ENCODE results near the gene CXCR6.

Gene CXCR6

DNA sequence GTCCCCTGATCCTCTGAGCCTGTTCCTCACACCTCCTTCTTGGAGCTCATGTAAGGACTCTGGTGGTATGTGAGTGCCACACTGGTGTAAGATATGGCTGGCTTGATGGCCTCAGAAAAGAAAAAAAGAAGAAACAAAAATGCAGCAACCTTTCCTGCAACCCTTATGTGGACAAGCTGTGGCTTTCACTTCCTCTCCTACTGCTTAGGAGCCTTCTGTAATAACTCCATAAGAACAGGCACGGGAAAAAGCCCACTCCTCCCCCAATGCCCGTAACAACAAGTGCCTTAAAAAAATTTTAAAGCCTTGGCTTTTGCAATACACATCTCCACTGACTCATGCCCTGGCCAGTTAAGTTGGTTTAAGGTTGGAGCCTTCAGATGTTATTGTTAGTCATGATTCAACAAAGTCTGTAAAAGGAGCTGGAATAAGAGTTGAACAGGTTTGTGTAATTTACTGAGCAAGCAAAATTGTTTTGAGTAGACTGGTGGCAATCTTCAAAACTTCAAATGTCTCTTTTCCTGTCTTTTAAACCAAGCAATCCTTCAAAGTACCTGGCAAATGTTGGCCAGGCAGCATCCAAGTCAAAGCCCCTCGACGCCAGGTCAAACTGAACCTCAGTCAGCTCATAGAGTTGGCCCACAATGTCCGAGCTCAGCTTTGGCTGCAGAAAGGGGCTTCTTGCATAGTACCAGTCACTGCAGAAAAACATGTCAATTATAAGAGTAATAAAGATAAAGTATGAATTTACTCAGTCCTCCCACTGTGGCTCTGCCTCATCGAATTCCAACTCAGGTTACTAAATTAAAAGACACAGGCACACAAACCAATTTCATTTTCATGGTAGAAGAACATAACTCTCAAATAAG is 29.5 kb downstream of the CXCR6 start:
- FAIRE-seq, result no peak

DNA sequence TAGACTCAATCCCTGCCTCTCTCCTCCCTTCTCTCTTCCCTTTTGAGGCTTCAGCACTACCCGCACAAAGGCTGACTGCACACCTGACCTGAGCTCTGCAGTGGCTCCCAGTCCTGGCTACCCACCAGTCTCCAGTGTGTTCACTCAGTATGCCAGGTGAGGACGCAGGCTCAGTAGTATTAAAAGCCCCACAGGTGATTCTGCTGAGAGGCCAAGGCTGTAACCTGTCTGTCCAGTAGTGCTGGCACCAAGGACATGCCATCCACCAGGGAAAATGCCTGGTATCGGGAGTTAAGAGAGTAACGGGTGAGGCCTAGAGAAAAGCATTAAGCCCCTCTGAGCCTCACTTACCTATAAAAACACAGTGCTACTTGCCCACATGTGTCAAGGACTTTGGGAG is 31.4 kb downstream of the CXCR6 start:
- no peak for FAIRE-seq

DNA sequence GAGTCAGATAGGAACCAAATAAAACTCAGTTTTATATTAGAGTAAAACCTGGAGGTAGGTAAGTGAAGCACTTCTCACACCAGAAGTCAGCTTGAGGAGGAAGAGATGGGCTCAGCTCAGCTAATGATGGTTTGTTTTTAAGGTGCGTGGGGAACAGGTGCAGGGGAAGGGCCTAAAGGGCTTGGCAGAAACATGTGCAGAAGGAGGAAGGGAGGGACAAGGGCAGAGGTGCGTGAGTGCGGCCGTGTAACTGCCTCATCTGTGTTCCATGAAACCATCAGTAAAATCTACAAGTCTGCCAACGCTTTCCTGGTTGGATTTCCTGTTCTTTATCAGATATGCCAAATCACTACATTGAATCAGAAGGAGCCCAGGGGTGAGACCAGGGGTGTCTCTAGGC is 32.4 kb downstream of the CXCR6 start:
- FAIRE-seq, result no peak

- no peak for FAIRE-seq
Observed at GRCh38 chr3:45976191-45977091, 33.2 kb downstream of the CXCR6 start.

DNA sequence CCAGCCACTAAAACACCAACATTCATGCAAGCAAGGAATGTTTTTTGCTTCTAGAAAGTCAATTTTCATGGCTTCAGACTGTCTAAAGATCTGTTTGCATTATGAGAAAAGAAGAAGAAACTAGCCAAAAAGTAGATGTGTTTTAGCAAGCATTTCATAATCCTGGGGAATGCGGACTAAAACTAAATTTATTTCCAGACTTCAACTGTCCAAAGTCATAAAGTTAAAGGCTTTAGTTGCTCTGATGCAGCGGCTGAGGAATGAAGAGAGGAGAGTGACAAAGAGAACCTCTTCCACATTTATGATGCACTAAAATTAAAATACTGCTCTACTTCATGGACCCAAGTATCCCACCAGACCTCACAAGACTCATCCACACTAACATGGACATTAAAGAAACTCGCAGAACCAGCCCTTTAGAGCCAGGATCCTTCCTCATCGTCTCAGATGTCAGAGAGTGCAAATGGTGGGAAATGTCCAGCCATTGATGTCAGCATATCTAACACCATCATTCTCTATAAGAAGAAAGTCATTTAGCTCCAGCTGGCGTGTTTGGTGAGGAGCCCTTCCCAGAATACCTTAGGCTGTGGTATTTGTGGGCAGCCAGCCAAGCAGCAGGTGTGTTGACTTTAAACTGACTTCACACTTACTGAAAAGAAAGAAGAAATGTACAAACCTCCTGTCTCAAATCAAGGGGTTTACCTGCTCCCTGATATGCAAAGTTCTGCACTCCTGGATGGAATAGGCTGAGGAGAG is 34.9 kb downstream of the CXCR6 start:
- no peak for FAIRE-seq

DNA sequence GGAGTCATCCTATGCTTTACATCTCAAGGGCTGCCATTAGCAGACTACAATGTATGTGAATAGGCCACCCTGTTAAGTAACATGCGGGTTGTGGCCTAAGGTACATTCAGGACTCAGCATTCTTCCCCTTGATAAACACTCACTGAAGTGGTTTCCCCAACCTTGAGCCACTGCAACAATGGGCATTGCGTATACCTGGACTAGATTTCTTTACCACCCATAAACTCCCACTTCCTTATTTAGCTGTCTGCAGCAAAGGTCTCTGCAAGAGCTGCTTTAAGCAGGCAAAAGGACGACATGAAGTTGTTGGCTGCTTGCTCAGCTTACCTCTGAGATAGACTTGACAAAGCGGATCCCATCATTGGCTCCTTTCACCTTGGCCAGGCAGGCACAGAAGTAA is 36.1 kb downstream of the CXCR6 start:
- no peak for FAIRE-seq

DNA sequence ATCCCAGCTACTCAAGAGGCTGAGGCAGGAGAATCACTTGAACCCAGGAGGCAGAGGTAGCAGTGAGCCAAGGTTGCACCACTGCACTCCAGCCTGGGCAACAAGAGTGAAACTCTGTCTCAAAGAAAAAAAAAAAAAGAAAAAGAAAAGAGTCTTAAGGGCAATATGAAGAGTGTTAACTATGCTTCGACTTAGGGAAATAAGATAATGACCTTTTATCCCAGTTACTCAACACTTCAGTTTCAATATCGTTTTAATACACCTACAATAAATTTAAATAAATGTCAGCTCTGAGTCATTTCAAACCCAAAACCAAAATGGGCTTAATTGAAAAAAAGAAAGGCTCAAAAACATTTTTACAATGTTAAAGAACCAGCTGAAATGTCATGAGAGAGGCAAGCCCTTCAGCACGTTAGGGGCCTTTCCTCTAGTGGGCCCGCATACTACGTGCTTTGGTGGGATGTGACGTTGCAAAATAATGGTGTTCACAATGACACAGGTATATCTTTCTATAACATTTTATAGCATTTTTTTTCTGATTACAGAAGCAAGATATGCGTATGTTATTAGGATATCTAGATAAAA is 37.1 kb downstream of the CXCR6 start:
- no peak for FAIRE-seq

DNA sequence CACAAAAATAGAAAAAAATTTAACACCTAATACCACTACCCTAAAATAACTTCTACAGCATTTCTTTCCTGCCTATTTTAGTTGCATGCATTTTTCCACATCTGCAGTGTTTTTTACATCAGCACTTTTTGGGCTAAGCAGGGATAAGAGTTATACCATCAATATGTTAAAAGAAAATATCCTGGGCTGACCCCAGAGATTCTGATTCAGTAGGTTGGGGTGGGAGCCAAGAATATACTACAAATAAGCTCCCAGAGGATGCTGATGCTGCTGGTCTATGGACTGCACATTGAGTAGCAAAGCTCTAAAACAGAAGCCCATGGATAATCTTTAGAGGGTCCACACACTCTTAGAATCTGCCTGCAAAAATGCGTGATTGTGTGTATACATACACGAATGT is 37.6 kb downstream of the CXCR6 start:
- FAIRE-seq, result no peak

- FAIRE-seq, result no peak
Observed at GRCh38 chr3:45981346-45982074, 38.2 kb downstream of the CXCR6 start.

DNA sequence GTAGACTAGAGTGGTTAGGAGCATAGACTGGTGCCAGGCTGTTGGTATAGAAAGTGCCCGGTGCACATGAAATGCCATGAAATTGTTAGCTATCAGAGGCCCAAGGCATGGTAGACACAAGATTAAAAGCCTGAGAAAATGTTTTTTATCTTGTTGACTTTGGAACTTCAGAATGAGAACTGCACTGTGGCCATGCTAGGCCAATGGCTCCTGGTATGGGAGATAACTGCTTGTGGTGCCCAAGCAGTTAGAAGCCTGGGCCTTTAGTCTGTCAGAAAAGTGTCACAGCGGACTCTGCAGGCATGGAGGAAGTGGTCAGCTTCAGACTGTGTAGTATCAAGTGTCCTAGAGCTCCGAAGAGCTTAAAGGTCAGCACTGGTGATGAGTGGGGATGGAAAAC is 40.5 kb downstream of the CXCR6 start:
- no peak for FAIRE-seq

- FAIRE-seq, result no peak
Observed at GRCh38 chr3:45984331-45985312, 41.4 kb downstream of the CXCR6 start.

- FAIRE-seq, result no peak
Observed at GRCh38 chr3:45985532-45986302, 42.5 kb downstream of the CXCR6 start.

DNA sequence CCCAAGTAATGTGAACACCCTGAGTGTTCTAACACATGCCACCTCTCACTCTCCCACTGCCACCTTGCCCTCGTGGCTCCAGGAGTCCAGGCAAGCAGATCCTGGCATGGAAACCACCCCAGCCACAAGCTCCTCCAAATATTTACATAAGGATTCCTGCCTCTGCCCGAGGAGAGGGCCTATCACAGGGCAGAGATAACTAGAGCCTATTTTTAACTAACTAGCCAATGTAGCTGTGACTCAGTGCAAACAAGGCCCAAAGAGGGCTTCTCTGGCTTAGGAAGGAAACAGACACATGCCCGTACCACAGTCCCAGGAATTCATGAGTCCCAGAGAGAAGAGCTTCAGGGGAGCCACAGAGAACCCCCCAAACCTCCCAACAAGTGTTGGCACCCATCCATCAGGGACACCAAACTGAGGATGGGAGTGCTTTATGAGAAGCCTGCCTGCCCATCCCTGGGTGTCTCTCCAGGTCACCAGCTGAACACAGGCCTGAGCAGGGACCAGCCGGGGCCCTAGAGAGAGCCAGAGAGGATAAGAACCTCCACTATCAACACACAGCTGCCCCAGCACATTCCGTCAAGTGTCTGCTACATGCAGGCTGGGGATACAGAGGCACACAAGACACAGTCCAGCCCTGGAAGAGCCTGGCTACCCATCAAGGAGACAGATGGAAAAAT is 43.2 kb downstream of the CXCR6 start:
- FAIRE-seq, result no peak

DNA sequence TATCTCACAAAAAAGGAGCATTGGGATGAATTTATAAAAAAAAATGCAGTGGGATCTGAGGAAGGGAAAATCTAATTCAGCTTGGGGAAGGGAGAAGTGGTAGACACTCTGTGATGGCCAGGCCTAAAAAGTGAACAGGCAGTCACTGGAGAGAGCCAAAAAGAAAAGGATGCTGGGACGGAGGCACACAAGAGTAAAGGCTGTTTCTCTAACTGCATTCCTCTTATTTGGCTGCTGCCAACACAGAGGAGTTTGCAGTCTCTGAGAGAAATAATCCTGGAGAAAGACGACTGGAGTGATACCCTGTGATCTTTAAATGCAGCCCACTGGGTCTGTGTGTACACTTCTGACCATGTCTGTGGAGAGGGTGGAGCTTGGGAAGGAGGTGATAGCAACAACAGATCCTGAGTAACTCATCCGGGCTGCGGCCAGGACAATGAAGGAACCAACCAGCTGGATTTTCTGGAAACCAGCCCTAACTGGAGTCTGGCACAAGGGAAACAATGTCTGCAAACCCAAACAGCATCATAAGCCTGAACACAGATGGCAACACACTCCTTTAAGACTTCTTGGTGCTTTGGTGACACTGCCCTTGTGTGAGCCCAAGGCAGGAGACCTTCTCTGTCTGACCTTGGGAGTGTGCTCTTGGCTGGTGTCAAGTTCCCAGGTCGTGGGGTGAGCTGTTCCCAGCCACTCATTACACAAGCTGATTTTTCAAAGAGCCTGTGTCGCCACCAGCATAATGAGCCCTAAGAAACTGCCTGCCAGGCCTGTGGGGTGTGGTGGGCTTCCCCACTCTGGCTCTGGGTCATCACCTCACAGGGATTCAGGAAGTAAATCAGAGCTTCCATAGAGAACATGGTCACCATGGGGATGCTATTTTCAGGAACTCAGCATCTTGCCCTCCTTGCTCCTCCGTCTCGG is 44.4 kb downstream of the CXCR6 start:
- no peak for FAIRE-seq

- no peak for FAIRE-seq
Observed at GRCh38 chr3:45988362-45988761, 45.1 kb downstream of the CXCR6 start.

DNA sequence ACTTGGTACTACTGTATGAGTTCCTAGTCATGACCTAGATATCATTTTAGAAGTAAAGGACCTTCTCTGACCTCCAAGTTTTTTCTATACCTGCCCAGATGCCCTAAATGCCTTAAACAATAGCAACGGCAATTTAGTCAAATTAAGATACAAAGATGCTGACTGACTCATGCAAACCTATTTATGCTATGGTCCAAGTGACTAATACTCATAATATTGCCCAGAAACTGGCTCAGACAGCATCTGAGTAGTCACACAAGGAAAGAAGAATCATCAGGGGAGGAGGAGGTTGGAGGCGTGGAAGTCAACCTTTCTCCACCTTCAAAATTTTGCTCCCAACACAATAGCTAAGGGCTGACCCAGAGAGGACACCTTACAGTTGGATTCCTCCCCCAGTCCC is 45.5 kb downstream of the CXCR6 start:
- no peak for FAIRE-seq

GRCh38 chr3:45990181-45990580 is 46.9 kb downstream of the CXCR6 start:
- FAIRE-seq, result no peak

- no peak for FAIRE-seq
Observed at GRCh38 chr3:45991341-45991740, 48.1 kb downstream of the CXCR6 start.
